Neutrophil (primary cell): ENCODE data around the gene ACTR1A.
A peak's percentile ranks its signal among the peaks of the same experiment; 100 is the strongest.

Source experiments
- H3K27ac ChIP-seq: fragments of 200-600 bp; sonication (generic); 2 replicates; pipeline ENCODE4 v1.5.1; 2016; ENCODE audit warnings: mild to moderate bottlenecking, moderate library complexity
- H3K27me3 ChIP-seq: fragments of 200-600 bp; sonication (generic); 2 replicates; pipeline ENCODE4 v1.6.0; 2016; ENCODE audit warnings: mild to moderate bottlenecking
- H3K36me3 ChIP-seq: fragments of 200-600 bp; sonication (generic); 2 replicates; pipeline ENCODE4 v1.5.1; 2017
- H3K4me1 ChIP-seq, 2 experiments: fragments of 200-600 bp in 1 of 2; sonication (generic) in 1 of 2; 1 replicate in 1 of 2; 2 replicates in 1 of 2; pipeline versions ENCODE4 v1.5.1 to v1.6.1; 2013 to 2016; ENCODE audit warnings: low read depth in 1 of 2, low read length in 1 of 2, mild to moderate bottlenecking in 1 of 2, moderate library complexity in 1 of 2; ENCODE audit not compliant: control insufficient read depth in 1 of 2, insufficient read depth in 1 of 2
- H3K4me3 ChIP-seq, 2 experiments: fragments of 200-600 bp in 1 of 2; sonication (generic) in 1 of 2; 1 replicate in 1 of 2; 2 replicates in 1 of 2; pipeline ENCODE4 v1.5.1; 2013 to 2016; ENCODE audit warnings: low read depth in 1 of 2, low read length in 1 of 2, mild to moderate bottlenecking in 1 of 2, moderate library complexity in 1 of 2
- H3K9me3 ChIP-seq: fragments of 200-600 bp; sonication (generic); 2 replicates; pipeline ENCODE4 v1.5.1; 2016
- CTCF ChIP-seq: fragments of 200-600 bp; sonication (generic); IDR thresholded peaks from 2 replicates; pipeline ENCODE4 v1.5.1; 2016; ENCODE audit warnings: antibody characterized with exemption

The ACTR1A gene

GRCh38 chr10:102462512-102463054 is 39.9 kb downstream of the ACTR1A start:
- Histone ChIP-seq H3K4me3 (peak overlapping the region; percentile 65 to 69), H3K27me3 (no peaks in the 10 kb centered on the region), H3K4me1 (peaks cover 48 to 54% of the 10 kb centered on the region in 2 experiments), H3K27ac (peak overlapping the region; percentile 70), H3K36me3 (no peaks in the 10 kb centered on the region), H3K9me3 (no peaks in the 10 kb centered on the region)
- no peak for TF ChIP-seq CTCF

- H3K36me3 ChIP-seq = no peaks in the 10 kb centered on the region
- H3K27me3 ChIP-seq = no peaks in the 10 kb centered on the region
- H3K9me3 ChIP-seq = no peaks in the 10 kb centered on the region
- H3K4me3 ChIP-seq = peak overlapping the region; percentile 65 to 69
- peak; percentile 17 for TF ChIP-seq CTCF
- peaks cover 44 to 50% of the 10 kb centered on the region in 2 experiments for H3K4me1 ChIP-seq
- H3K27ac ChIP-seq = peak overlapping the region; percentile 70
Measured at GRCh38 chr10:102461187-102462054, 41.1 kb downstream of the ACTR1A start.

GRCh38 chr10:102460836-102461186 is 41.7 kb downstream of the ACTR1A start:
- peak overlapping the region; percentile 70 for H3K27ac ChIP-seq

GRCh38 chr10:102458656-102459055 is 43.9 kb downstream of the ACTR1A start:
- no peak for TF ChIP-seq CTCF
- Histone ChIP-seq H3K36me3 (no peaks in the 10 kb centered on the region), H3K27ac (no peak overlapping the region), H3K4me3 (no peak overlapping the region), H3K27me3 (no peaks in the 10 kb centered on the region), H3K4me1 (peaks cover 64 to 66% of the 10 kb centered on the region in 2 experiments), H3K9me3 (no peaks in the 10 kb centered on the region)

More at GRCh38 chr10:102460836-102461186, 41.7 kb downstream of the ACTR1A start:
- H3K4me1 ChIP-seq = peaks cover 50 to 53% of the 10 kb centered on the region in 2 experiments
- peak overlapping the region; percentile 65 to 69 for H3K4me3 ChIP-seq
- no peaks in the 10 kb centered on the region for H3K9me3 ChIP-seq
- TF ChIP-seq CTCF = no peak
- no peaks in the 10 kb centered on the region for H3K36me3 ChIP-seq
- H3K27me3 ChIP-seq = no peaks in the 10 kb centered on the region

GRCh38 chr10:102457591-102458150 is 44.8 kb downstream of the ACTR1A start:
- no peak for TF ChIP-seq CTCF
- H3K27ac ChIP-seq = no peak overlapping the region
- H3K36me3 ChIP-seq = no peaks in the 10 kb centered on the region
- H3K4me1 ChIP-seq = peaks cover 64 to 66% of the 10 kb centered on the region in 2 experiments
- no peaks in the 10 kb centered on the region for H3K9me3 ChIP-seq
- no peak overlapping the region for H3K4me3 ChIP-seq
- no peaks in the 10 kb centered on the region for H3K27me3 ChIP-seq
